Measurements from ENCODE around the gene JAK2.

DNA sequence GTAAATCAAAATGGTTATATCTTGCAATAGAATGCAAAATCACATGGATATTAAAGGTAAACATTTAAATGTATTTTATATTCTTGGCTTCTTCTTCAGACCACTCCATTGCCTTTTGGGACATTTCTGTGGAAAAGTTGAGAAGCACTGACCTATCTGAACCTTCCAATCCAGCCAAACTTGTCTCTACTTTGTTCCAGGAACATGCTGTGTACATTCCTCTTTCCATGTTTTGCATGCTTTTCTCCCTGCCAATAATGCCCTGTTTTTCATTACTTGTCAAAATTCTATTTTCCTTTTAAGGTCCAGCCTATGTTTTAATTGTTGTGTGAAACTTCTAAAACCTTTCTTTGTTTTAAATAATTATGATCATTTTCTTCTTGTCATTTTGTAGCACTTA lies 28.3 kb downstream of the JAK2 start:
- TF ChIP-seq TCF4 (CRISPR knock-in tag; IDR thresholded peaks at IDR 0.05; ENCODE audit: borderline replicate concordance) (no peak), GLIS3 (CRISPR knock-in tag; IDR thresholded peaks at IDR 0.05) (no peak), RARB (CRISPR knock-in tag; IDR thresholded peaks at IDR 0.05) (no peak), ZC3H10 (CRISPR knock-in tag; IDR thresholded peaks at IDR 0.05) (no peak), ARNTL (CRISPR knock-in tag; IDR thresholded peaks at IDR 0.05; ENCODE audit: borderline replicate concordance, low read depth) (no peak), PPARA (CRISPR knock-in tag; IDR thresholded peaks at IDR 0.05; ENCODE audit: borderline replicate concordance) (no peak), BACH2 (CRISPR knock-in tag; IDR thresholded peaks at IDR 0.05; ENCODE audit: borderline replicate concordance) (no peak), OSR1 (CRISPR knock-in tag; IDR thresholded peaks at IDR 0.05) (no peak), ZFP30 (CRISPR knock-in tag; IDR thresholded peaks at IDR 0.05) (no peak)
- TF ChIP-seq, protein P1, sequence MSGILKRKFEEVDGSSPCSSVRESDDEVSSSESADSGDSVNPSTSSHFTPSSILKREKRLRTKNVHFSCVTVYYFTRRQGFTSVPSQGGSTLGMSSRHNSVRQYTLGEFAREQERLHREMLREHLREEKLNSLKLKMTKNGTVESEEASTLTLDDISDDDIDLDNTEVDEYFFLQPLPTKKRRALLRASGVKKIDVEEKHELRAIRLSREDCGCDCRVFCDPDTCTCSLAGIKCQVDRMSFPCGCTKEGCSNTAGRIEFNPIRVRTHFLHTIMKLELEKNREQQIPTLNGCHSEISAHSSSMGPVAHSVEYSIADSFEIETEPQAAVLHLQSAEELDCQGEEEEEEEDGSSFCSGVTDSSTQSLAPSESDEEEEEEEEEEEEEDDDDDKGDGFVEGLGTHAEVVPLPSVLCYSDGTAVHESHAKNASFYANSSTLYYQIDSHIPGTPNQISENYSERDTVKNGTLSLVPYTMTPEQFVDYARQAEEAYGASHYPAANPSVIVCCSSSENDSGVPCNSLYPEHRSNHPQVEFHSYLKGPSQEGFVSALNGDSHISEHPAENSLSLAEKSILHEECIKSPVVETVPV (CRISPR knock-in tag; IDR thresholded peaks at IDR 0.05) = no peak
- TF ChIP-seq, protein P2, sequence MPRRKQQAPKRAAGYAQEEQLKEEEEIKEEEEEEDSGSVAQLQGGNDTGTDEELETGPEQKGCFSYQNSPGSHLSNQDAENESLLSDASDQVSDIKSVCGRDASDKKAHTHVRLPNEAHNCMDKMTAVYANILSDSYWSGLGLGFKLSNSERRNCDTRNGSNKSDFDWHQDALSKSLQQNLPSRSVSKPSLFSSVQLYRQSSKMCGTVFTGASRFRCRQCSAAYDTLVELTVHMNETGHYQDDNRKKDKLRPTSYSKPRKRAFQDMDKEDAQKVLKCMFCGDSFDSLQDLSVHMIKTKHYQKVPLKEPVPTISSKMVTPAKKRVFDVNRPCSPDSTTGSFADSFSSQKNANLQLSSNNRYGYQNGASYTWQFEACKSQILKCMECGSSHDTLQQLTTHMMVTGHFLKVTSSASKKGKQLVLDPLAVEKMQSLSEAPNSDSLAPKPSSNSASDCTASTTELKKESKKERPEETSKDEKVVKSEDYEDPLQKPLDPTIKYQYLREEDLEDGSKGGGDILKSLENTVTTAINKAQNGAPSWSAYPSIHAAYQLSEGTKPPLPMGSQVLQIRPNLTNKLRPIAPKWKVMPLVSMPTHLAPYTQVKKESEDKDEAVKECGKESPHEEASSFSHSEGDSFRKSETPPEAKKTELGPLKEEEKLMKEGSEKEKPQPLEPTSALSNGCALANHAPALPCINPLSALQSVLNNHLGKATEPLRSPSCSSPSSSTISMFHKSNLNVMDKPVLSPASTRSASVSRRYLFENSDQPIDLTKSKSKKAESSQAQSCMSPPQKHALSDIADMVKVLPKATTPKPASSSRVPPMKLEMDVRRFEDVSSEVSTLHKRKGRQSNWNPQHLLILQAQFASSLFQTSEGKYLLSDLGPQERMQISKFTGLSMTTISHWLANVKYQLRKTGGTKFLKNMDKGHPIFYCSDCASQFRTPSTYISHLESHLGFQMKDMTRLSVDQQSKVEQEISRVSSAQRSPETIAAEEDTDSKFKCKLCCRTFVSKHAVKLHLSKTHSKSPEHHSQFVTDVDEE (CRISPR knock-in tag; IDR thresholded peaks at IDR 0.05) = no peak
- TF ChIP-seq, protein P3, sequence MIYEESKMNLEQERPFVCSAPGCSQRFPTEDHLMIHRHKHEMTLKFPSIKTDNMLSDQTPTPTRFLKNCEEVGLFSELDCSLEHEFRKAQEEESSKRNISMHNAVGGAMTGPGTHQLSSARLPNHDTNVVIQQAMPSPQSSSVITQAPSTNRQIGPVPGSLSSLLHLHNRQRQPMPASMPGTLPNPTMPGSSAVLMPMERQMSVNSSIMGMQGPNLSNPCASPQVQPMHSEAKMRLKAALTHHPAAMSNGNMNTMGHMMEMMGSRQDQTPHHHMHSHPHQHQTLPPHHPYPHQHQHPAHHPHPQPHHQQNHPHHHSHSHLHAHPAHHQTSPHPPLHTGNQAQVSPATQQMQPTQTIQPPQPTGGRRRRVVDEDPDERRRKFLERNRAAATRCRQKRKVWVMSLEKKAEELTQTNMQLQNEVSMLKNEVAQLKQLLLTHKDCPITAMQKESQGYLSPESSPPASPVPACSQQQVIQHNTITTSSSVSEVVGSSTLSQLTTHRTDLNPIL (CRISPR knock-in tag; IDR thresholded peaks at IDR 0.05; ENCODE audit: low read depth) = no peak
- TF ChIP-seq, protein P4, sequence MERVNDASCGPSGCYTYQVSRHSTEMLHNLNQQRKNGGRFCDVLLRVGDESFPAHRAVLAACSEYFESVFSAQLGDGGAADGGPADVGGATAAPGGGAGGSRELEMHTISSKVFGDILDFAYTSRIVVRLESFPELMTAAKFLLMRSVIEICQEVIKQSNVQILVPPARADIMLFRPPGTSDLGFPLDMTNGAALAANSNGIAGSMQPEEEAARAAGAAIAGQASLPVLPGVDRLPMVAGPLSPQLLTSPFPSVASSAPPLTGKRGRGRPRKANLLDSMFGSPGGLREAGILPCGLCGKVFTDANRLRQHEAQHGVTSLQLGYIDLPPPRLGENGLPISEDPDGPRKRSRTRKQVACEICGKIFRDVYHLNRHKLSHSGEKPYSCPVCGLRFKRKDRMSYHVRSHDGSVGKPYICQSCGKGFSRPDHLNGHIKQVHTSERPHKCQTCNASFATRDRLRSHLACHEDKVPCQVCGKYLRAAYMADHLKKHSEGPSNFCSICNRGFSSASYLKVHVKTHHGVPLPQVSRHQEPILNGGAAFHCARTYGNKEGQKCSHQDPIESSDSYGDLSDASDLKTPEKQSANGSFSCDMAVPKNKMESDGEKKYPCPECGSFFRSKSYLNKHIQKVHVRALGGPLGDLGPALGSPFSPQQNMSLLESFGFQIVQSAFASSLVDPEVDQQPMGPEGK (CRISPR knock-in tag; IDR thresholded peaks at IDR 0.05; ENCODE audit: borderline replicate concordance) = no peak
